ENCODE data around the gene ACTR3. TPM values are rescaled to one million over a fixed set of nuclear protein-coding genes. Genes with fewer than 3 reads are reported as not detected.

ACTR3 gene
- total and polyA plus RNA-seq, 4 donors, result 35.5 to 260 (median 184) TPM

- 58 to 74% methylated on average over 2 of the region's 2 CpGs for WGBS, 2 donors
- ATAC-seq (ENCODE audit: insufficient read depth, low FRiP score), result no peak
- no peak for DNase-seq
- H3K27ac ChIP-seq (ENCODE audit: low read depth in 1 of 2, low read length in 1 of 2), result no peak overlapping the region
- no peak overlapping the region for H3K4me3 ChIP-seq
- no peaks in the 10 kb centered on the region for H3K9me3 ChIP-seq (ENCODE audit: control insufficient read depth in 4 of 4, insufficient read depth in 3 of 4, low read length in 3 of 4)
- no peaks in the 10 kb centered on the region for H3K36me3 ChIP-seq (ENCODE audit: control insufficient read depth in 4 of 4, insufficient read depth in 4 of 4, low read length in 4 of 4)
- no peak for TF ChIP-seq CTCF (IDR thresholded peaks at IDR 0.05; ENCODE audit: control extremely low read depth, extremely low read depth)
- H3K27me3 ChIP-seq (ENCODE audit: control insufficient read depth in 3 of 3, insufficient read depth in 3 of 3, low read length in 2 of 3), result no peaks in the 10 kb centered on the region
- H3K9ac ChIP-seq (ENCODE audit: insufficient read depth in 1 of 2, low read length in 2 of 2), result no peak overlapping the region
- H3K4me1 ChIP-seq (ENCODE audit: control insufficient read depth in 5 of 5, insufficient read depth in 5 of 5, low read length in 5 of 5), result peaks cover 0 to 16% (median 0%) of the 10 kb centered on the region in 5 donors
Measured at GRCh38 chr2:113907297-113907696, 17.4 kb downstream of the ACTR3 start.

- Histone ChIP-seq H3K9ac (ENCODE audit: insufficient read depth in 1 of 2, low read length in 2 of 2) (no peak overlapping the region), H3K4me3 (no peak overlapping the region), H3K9me3 (ENCODE audit: control insufficient read depth in 4 of 4, insufficient read depth in 3 of 4, low read length in 3 of 4) (no peaks in the 10 kb centered on the region), H3K36me3 (ENCODE audit: control insufficient read depth in 4 of 4, insufficient read depth in 4 of 4, low read length in 4 of 4) (peaks cover 0 to 3% (median 0%) of the 10 kb centered on the region in 4 donors), H3K4me1 (ENCODE audit: control insufficient read depth in 5 of 5, insufficient read depth in 5 of 5, low read length in 5 of 5) (peaks cover 0 to 13% (median 0%) of the 10 kb centered on the region in 5 donors), H3K27me3 (ENCODE audit: control insufficient read depth in 3 of 3, insufficient read depth in 3 of 3, low read length in 2 of 3) (no peaks in the 10 kb centered on the region), H3K27ac (ENCODE audit: low read depth in 1 of 2, low read length in 1 of 2) (no peak overlapping the region)
- TF ChIP-seq CTCF (IDR thresholded peaks at IDR 0.05; ENCODE audit: control extremely low read depth, extremely low read depth), result no peak
- DNase-seq (no peak), ATAC-seq (ENCODE audit: insufficient read depth, low FRiP score) (no peak)
- 92 to 94% methylated on average over 5 of the region's 5 CpGs for WGBS, 2 donors
Measured at GRCh38 chr2:113910110-113910717, 20.3 kb downstream of the ACTR3 start.

GRCh38 chr2:113910967-113911678, 21.2 kb downstream of the ACTR3 start:
- Histone ChIP-seq H3K9ac (ENCODE audit: insufficient read depth in 1 of 2, low read length in 2 of 2) (no peak overlapping the region), H3K9me3 (ENCODE audit: control insufficient read depth in 4 of 4, insufficient read depth in 3 of 4, low read length in 3 of 4) (no peaks in the 10 kb centered on the region), H3K36me3 (ENCODE audit: control insufficient read depth in 4 of 4, insufficient read depth in 4 of 4, low read length in 4 of 4) (peaks cover 0 to 4% (median 0%) of the 10 kb centered on the region in 4 donors), H3K27me3 (ENCODE audit: control insufficient read depth in 3 of 3, insufficient read depth in 3 of 3, low read length in 2 of 3) (no peaks in the 10 kb centered on the region), H3K4me1 (ENCODE audit: control insufficient read depth in 5 of 5, insufficient read depth in 5 of 5, low read length in 5 of 5) (peaks cover 0 to 15% (median 0%) of the 10 kb centered on the region in 5 donors), H3K4me3 (no peak overlapping the region), H3K27ac (ENCODE audit: low read depth in 1 of 2, low read length in 1 of 2) (no peak overlapping the region)
- WGBS, 2 donors, result 68 to 70% methylated on average over 6 of the region's 6 CpGs
- TF ChIP-seq CTCF (IDR thresholded peaks at IDR 0.05; ENCODE audit: control extremely low read depth, extremely low read depth), result no peak
- ATAC-seq (ENCODE audit: insufficient read depth, low FRiP score), result no peak
- peak in 2 of 3 donors; percentile 49 to 50 for DNase-seq

Measured in lung (tissue), 12 donors.